DND-41 (cell line): Measurements from ENCODE around the gene COG2.
"Not testable (repeated sequence)": the region's sequence is repeated elsewhere in the genome, so short reads cannot be mapped to it uniquely, and the experiment has no call there.

ENCODE experiments used
- ATAC-seq: fragments of 200-7000 bp; cut with Tn5 transposase; 3 replicates; pipeline ENCODE4 v1.9.1; 2021; ENCODE audit warnings: low read depth; ENCODE audit not compliant: insufficient read depth
- DNase-seq: peaks from one replicate; pipeline ENCODE4 v3.0.0-alpha.2; 2020
- H2AFZ ChIP-seq: 2 replicates; pipeline ENCODE4 v1.6.0; 2012; ENCODE audit warnings: low read depth, low read length
- H3K27ac ChIP-seq: 2 replicates; pipeline ENCODE4 v1.5.1; 2012; ENCODE audit warnings: low read length, inconsistent platforms
- H3K27me3 ChIP-seq: fragments of 200-600 bp; sonication (generic); 2 replicates; pipeline ENCODE4 v1.6.0; 2012; ENCODE audit warnings: low read length, mild to moderate bottlenecking, inconsistent platforms; ENCODE audit not compliant: insufficient read depth, poor library complexity
- H3K36me3 ChIP-seq: 2 replicates; pipeline ENCODE4 v1.5.1; 2012; ENCODE audit warnings: low read length, inconsistent platforms; ENCODE audit not compliant: insufficient read depth
- H3K4me1 ChIP-seq: 2 replicates; pipeline ENCODE4 v1.5.1; 2012; ENCODE audit warnings: mild to moderate bottlenecking, low read length; ENCODE audit not compliant: insufficient read depth
- H3K4me2 ChIP-seq: 2 replicates; pipeline ENCODE4 v1.6.0; 2012; ENCODE audit warnings: mild to moderate bottlenecking, moderate library complexity, low read length, inconsistent platforms; ENCODE audit not compliant: insufficient read depth
- H3K4me3 ChIP-seq, 2 experiments: fragments of 200-600 bp in 1 of 2; shearing (Covaris generic) in 1 of 2; 2 replicates each; pipeline ENCODE4 v1.5.1; 2012 to 2016; ENCODE audit warnings: inconsistent platforms in 2 of 2, low read length in 2 of 2, mild to moderate bottlenecking in 2 of 2, low read depth in 1 of 2, moderate library complexity in 1 of 2
- H3K79me2 ChIP-seq: 2 replicates; pipeline ENCODE4 v1.6.0; 2012; ENCODE audit warnings: low read length, inconsistent platforms; ENCODE audit not compliant: insufficient read depth
- H3K9ac ChIP-seq: 2 replicates; pipeline ENCODE4 v1.6.0; 2012; ENCODE audit warnings: low read depth, mild to moderate bottlenecking, inconsistent platforms, low read length, moderate library complexity
- H3K9me3 ChIP-seq: 2 replicates; pipeline ENCODE4 v1.5.1; 2012; ENCODE audit warnings: low read length, moderate library complexity, mild to moderate bottlenecking, inconsistent platforms; ENCODE audit not compliant: insufficient read depth, severe bottlenecking
- H4K20me1 ChIP-seq: 2 replicates; pipeline ENCODE4 v1.6.0; 2012; ENCODE audit warnings: low read length; ENCODE audit not compliant: insufficient read depth
- CTCF ChIP-seq: IDR thresholded peaks from 2 replicates; pipeline ENCODE4 v1.5.1; 2012; ENCODE audit warnings: borderline replicate concordance, low read length, moderate library complexity, mild to moderate bottlenecking; ENCODE audit not compliant: poor library complexity, severe bottlenecking; ENCODE audit errors: extremely low read depth
- EZH2 ChIP-seq: IDR thresholded peaks from 3 replicates; pipeline ENCODE4 v1.6.1; 2012; ENCODE audit warnings: borderline replicate concordance, low read depth, mild to moderate bottlenecking, moderate library complexity, low read length, inconsistent platforms; ENCODE audit not compliant: severe bottlenecking

Gene COG2

DNA sequence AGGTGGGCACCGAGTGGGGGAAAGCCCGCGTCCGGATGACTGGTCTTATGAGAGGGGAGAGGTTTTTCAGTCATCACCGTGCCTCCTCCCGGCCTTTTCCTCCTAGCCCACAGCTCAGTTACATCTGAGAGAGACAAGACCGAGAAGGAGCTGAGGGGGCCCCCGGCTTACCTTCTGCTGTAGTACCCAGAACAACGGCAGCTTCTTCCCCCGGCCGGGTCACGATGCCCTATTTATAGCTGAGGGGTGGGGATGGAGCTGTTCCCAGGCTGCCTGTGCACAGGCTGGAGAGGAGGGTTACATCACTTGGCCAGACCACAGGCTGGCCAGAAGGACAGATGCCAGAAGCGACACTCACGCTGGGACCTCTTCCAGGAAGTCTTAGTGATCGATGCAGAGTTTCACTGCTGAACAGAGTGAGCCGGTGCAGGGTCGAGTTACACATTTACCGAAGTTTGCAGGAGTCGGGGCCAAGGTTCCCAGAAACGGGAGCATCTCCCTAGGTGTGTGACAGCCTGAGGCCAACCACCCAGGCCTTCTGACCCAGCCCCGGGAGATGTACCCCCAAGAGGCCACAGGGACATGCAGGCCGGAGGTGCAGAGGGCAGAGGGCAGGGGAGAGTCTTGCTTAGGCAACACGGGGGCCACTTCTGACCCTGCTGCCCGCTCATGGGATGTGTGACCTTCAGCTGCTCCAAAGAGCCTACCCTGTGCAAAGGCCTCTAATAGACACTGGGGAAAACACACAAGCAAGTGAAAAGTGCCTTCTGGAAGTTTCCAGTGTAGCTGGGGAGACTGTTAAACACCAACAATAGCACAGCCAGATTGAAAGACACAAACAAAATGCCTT is 71.9 kb downstream of the COG2 start, which contains the start of gene AGT:
Gene AGT (minus strand): TSS at position 208 of the 850 bp plus-strand sequence. CDS start 3,299 bp downstream, outside the sequence.
- Histone ChIP-seq H3K27me3 (no peaks in the 10 kb centered on the region), H4K20me1 (no peaks in the 10 kb centered on the region), H3K4me2 (no peak within 1 kb of the TSS), H3K36me3 (no peaks in the 10 kb centered on the region), H2AFZ (no peak within 1 kb of the TSS), H3K4me3 (no peak within 1 kb of the TSS), H3K27ac (no peak within 1 kb of the TSS), H3K9ac (no peak within 1 kb of the TSS), H3K79me2 (no peaks in the 10 kb centered on the region), H3K9me3 (no peaks in the 10 kb centered on the region), H3K4me1 (no peaks in the 10 kb centered on the region)
- DNase-seq (no peak), ATAC-seq (no peak)
- no peak for TF ChIP-seq EZH2

- no peaks in the 10 kb centered on the region for H3K27me3 ChIP-seq
- H3K4me3 ChIP-seq = no peak overlapping the region
- H3K27ac ChIP-seq = no peak overlapping the region
- TF ChIP-seq EZH2 = no peak
- no peak for TF ChIP-seq CTCF
- H4K20me1 ChIP-seq = no peaks in the 10 kb centered on the region
- no peak overlapping the region for H3K4me2 ChIP-seq
- H3K36me3 ChIP-seq = no peaks in the 10 kb centered on the region
- no peak overlapping the region for H2AFZ ChIP-seq
- H3K79me2 ChIP-seq = no peaks in the 10 kb centered on the region
- no peaks in the 10 kb centered on the region for H3K9me3 ChIP-seq
- no peak for ATAC-seq
- no peaks in the 10 kb centered on the region for H3K4me1 ChIP-seq
- H3K9ac ChIP-seq = no peak overlapping the region
- DNase-seq = no peak
These were observed 73.2 kb downstream of the COG2 start for GRCh38 chr1:230715510-230715909.

DNA sequence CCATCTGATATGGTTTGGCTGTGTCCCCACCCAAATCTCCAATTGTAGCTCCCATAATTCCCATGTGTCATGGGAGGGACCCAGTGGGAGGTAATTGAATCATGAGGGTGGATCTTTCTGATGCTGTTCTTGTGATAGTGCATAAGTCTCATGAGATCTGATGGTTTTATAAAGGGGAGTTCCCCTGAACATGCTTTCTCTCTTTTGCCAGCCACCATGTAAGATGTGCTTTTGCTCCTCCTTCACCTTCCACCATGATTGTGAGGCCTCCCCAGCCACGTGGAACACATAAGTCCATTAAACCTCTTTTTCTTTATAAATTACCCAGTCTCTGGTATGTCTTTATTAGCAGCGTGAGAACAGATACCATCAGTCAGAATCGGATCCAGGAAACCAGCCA is 74.2 kb downstream of the COG2 start:
- not testable (repeated sequence) for DNase-seq, H3K27me3 ChIP-seq, H3K27ac ChIP-seq, H3K79me2 ChIP-seq, H3K4me2 ChIP-seq, H2AFZ ChIP-seq, H4K20me1 ChIP-seq, H3K36me3 ChIP-seq, H3K9ac ChIP-seq, H3K4me1 ChIP-seq, H3K9me3 ChIP-seq, H3K4me3 ChIP-seq, ATAC-seq

GRCh38 chr1:230717251-230717650 is 75.0 kb downstream of the COG2 start:
- H3K79me2 ChIP-seq = no peaks in the 10 kb centered on the region

GRCh38 chr1:230721849-230722522 is 79.7 kb downstream of the COG2 start:
- not testable (repeated sequence) for ATAC-seq, H4K20me1 ChIP-seq, H3K36me3 ChIP-seq, H3K79me2 ChIP-seq, H3K4me1 ChIP-seq, H3K9ac ChIP-seq, H3K4me3 ChIP-seq, H3K27ac ChIP-seq, H3K27me3 ChIP-seq, H3K9me3 ChIP-seq, H3K4me2 ChIP-seq, DNase-seq, H2AFZ ChIP-seq

More at GRCh38 chr1:230717251-230717650, 75.0 kb downstream of the COG2 start:
- Histone ChIP-seq H3K4me1 (no peaks in the 10 kb centered on the region), H3K4me3 (no peak overlapping the region), H4K20me1 (no peaks in the 10 kb centered on the region), H3K27me3 (no peaks in the 10 kb centered on the region), H3K4me2 (no peak overlapping the region), H3K36me3 (no peaks in the 10 kb centered on the region), H2AFZ (no peak overlapping the region), H3K9me3 (peaks cover 6% of the 10 kb centered on the region), H3K9ac (no peak overlapping the region), H3K27ac (no peak overlapping the region)
- DNase-seq = no peak
- ATAC-seq = no peak
- TF ChIP-seq EZH2 (no peak), CTCF (no peak)
